HCT116 (cell line): ENCODE results near the gene EEFSEC. TPM values are rescaled to one million over a fixed set of nuclear protein-coding genes. Genes with fewer than 3 reads are reported as not detected.

ENCODE experiments used
- ATAC-seq: fragments of 200-7000 bp; cut with Tn5 transposase; 2 replicates; pipeline ENCODE4 v1.9.1; 2020; ENCODE audit warnings: mild to moderate bottlenecking, moderate library complexity
- BruUV-seq: library from RNA; stranded (reverse); fragments of 400-500 nt; replicated peaks from 2 replicates; lab custom pipeline; 2021; lab: Mats Ljungman, UMichigan
- CTCF ChIA-PET: fragments of 300-600 bp; sonication (Branson Sonifier 250); formaldehyde crosslinking; loops from one replicate; lab custom pipeline; 2021; ENCODE audit warnings: antibody characterized with exemption; lab: Charles Lee
- POLR2A ChIA-PET: fragments of 300-600, 350-600 bp; sonication (Branson Sonifier 250); formaldehyde crosslinking; loops from one replicate; lab custom pipeline; 2021; ENCODE audit warnings: antibody characterized with exemption; lab: Charles Lee
- RAD21 ChIA-PET, 2 experiments: fragments of 300-600 bp; sonication (Branson Sonifier 250); formaldehyde crosslinking; loops; one replicate each; lab custom pipeline; 2023; ENCODE audit warnings: low total read pairs in 2 of 2; ENCODE audit not compliant: uncharacterized antibody in 2 of 2, unreplicated experiment in 2 of 2, low non-redundant PET in 1 of 2; lab: Charles Lee
- DNase-seq: peaks from one replicate; pipeline ENCODE4 v3.0.0-alpha.2; 2010; ENCODE audit warnings: low read depth, low spot score
- H2AFZ ChIP-seq: fragments of 200-600 bp; shearing (Covaris generic), sonication (generic); 2 replicates; pipeline ENCODE4 v1.6.1; 2017; ENCODE audit warnings: low read depth, mixed run types, mixed read lengths, antibody characterized with exemption, low read length; ENCODE audit not compliant: poor library complexity, severe bottlenecking
- H3K27ac ChIP-seq: 2 replicates; pipeline ENCODE4 v1.5.1; 2012; ENCODE audit warnings: low read depth, low read length
- H3K27me3 ChIP-seq: fragments of 200-600 bp; sonication (generic); 2 replicates; pipeline ENCODE4 v1.6.1; 2016; ENCODE audit warnings: mixed run types, low read length, mixed read lengths; ENCODE audit not compliant: insufficient read depth
- H3K36me3 ChIP-seq, 2 experiments: fragments of 200-500 bp in 1 of 2; fragments of 200-600 bp in 1 of 2; sonication (Bioruptor generic) in 1 of 2; sonication (generic) in 1 of 2; 2 replicates each; pipeline versions ENCODE4 v1.5.1 to v1.6.1; 2014 to 2016; ENCODE audit warnings: low read length in 2 of 2, inconsistent platforms in 1 of 2, mixed read lengths in 1 of 2, mixed run types in 1 of 2; ENCODE audit not compliant: insufficient read depth in 2 of 2, control insufficient read depth in 1 of 2
- H3K4me1 ChIP-seq, 2 experiments: fragments of 200-600 bp in 1 of 2; sonication (generic) in 1 of 2; 2 replicates each; pipeline versions ENCODE4 v1.5.1 to v1.6.1; 2012 to 2017; ENCODE audit warnings: low read length in 2 of 2, inconsistent platforms in 1 of 2, mild to moderate bottlenecking in 1 of 2, mixed read lengths in 1 of 2, mixed run types in 1 of 2, moderate library complexity in 1 of 2; ENCODE audit not compliant: insufficient read depth in 2 of 2, control insufficient read depth in 1 of 2
- H3K4me2 ChIP-seq: fragments of 200-600 bp; sonication (generic); 2 replicates; pipeline ENCODE4 v1.6.1; 2017; ENCODE audit warnings: mixed run types, low read length, mixed read lengths
- H3K4me3 ChIP-seq, 2 experiments: fragments of 200-600 bp in 1 of 2; sonication (generic) in 1 of 2; replicated peaks in 1 of 2; 2 replicates each; pipeline ENCODE4 v1.5.1; 2011 to 2016; ENCODE audit warnings: low read length in 2 of 2, control low read depth in 1 of 2, low read depth in 1 of 2, mild to moderate bottlenecking in 1 of 2, mixed read lengths in 1 of 2, mixed run types in 1 of 2
- H3K79me2 ChIP-seq: fragments of 200-600 bp; sonication (generic); 2 replicates; pipeline ENCODE4 v1.6.1; 2017; ENCODE audit warnings: mild to moderate bottlenecking, mixed run types, low read length, moderate library complexity, mixed read lengths; ENCODE audit not compliant: insufficient read depth
- H3K9ac ChIP-seq: fragments of 200-600 bp; sonication (generic); 2 replicates; pipeline ENCODE4 v1.6.1; 2016; ENCODE audit warnings: low read length, mixed read lengths
- H3K9me2 ChIP-seq: fragments of 200-600 bp; sonication (generic), shearing (Covaris generic); 2 replicates; pipeline ENCODE4 v1.6.1; 2017; ENCODE audit warnings: mixed run types, mild to moderate bottlenecking, moderate library complexity; ENCODE audit not compliant: insufficient read depth
- H3K9me3 ChIP-seq, 2 experiments: fragments of 200-500 bp in 1 of 2; fragments of 200-600 bp in 1 of 2; sonication (Bioruptor generic) in 1 of 2; sonication (generic) in 1 of 2; 2 replicates each; pipeline ENCODE4 v1.6.1; 2014 to 2017; ENCODE audit warnings: low read length in 2 of 2, mixed read lengths in 2 of 2, inconsistent platforms in 1 of 2, low read depth in 1 of 2, mild to moderate bottlenecking in 1 of 2, mixed run types in 1 of 2, moderate library complexity in 1 of 2; ENCODE audit not compliant: control insufficient read depth in 1 of 2, insufficient read depth in 1 of 2
- H4K20me1 ChIP-seq: fragments of 200-600 bp; sonication (generic), shearing (Covaris generic); 2 replicates; pipeline ENCODE4 v1.6.1; 2017; ENCODE audit warnings: mixed run types, mild to moderate bottlenecking, moderate library complexity; ENCODE audit not compliant: insufficient read depth
- ATF3 ChIP-seq: IDR thresholded peaks from 2 replicates; pipeline ENCODE4 v1.6.1; 2012
- CEBPB ChIP-seq: IDR thresholded peaks from 2 replicates; pipeline ENCODE4 v1.6.1; 2012; ENCODE audit warnings: low read depth
- EGR1 ChIP-seq: IDR thresholded peaks from 2 replicates; pipeline ENCODE4 v1.6.1; 2012; ENCODE audit warnings: low read depth
- EZH2phosphoT487 ChIP-seq: fragments of 200-600 bp; IDR thresholded peaks from 2 replicates; pipeline ENCODE4 v1.6.1; 2018; ENCODE audit warnings: antibody characterized with exemption, borderline replicate concordance
- JUND ChIP-seq: IDR thresholded peaks from 2 replicates; pipeline ENCODE4 v1.6.1; 2012
- POLR2AphosphoS5 ChIP-seq: IDR thresholded peaks from 2 replicates; pipeline ENCODE4 v1.6.1; 2011; ENCODE audit warnings: mild to moderate bottlenecking, low read depth, low read length, moderate library complexity
- REST ChIP-seq: IDR thresholded peaks from 2 replicates; pipeline ENCODE4 v1.6.1; 2012; ENCODE audit warnings: low read depth
- SP1 ChIP-seq: IDR thresholded peaks from 2 replicates; pipeline ENCODE4 v1.6.1; 2012; ENCODE audit warnings: low read depth
- SRF ChIP-seq: IDR thresholded peaks from 2 replicates; pipeline ENCODE4 v1.6.1; 2012; ENCODE audit warnings: low read depth
- TCF7L2 ChIP-seq: IDR thresholded peaks from 2 replicates; pipeline ENCODE4 v1.7.0; 2011; ENCODE audit warnings: borderline replicate concordance, inconsistent platforms; ENCODE audit not compliant: insufficient read depth, insufficient read length; ENCODE audit errors: extremely low read depth
- YY1 ChIP-seq: IDR thresholded peaks from 2 replicates; pipeline ENCODE4 v1.6.1; 2011; ENCODE audit warnings: low read length, low read depth, moderate library complexity, mild to moderate bottlenecking; ENCODE audit not compliant: insufficient replicate concordance; ENCODE audit errors: extremely low read depth
- intact Hi-C: fragments of 100-400 bp; cut with micrococcal nuclease; formaldehyde crosslinking; loops from 2 replicates; pipeline ENCODE4 v1.10.0; 2022
- total RNA-seq: library from RNA; stranded (reverse); gene quantifications from one replicate; pipeline ENCODE4 v1.2.1, GENCODE V29; 2021; ENCODE audit not compliant: unreplicated experiment

EEFSEC gene
- total RNA-seq, 1 experiment from 2014 or later = 16.1 TPM

- TF ChIP-seq ATF3 = no peak
- TF ChIP-seq SP1 = no peak
- TF ChIP-seq EZH2phosphoT487 = no peak
- TF ChIP-seq SRF = no peak
- TF ChIP-seq CEBPB = no peak
- no peak for TF ChIP-seq EGR1
- TF ChIP-seq POLR2AphosphoS5 = no peak
- TF ChIP-seq REST = no peak
- TF ChIP-seq JUND = no peak
These were observed 299.5 kb downstream of the EEFSEC start (continued) for GRCh38 chr3:128452678-128453275.

GRCh38 chr3:128453501-128454309 lies 300.4 kb downstream of the EEFSEC start:
- Histone ChIP-seq H3K36me3 (no peaks in the 10 kb centered on the region), H3K4me2 (no peak overlapping the region), H3K79me2 (no peaks in the 10 kb centered on the region), H4K20me1 (no peaks in the 10 kb centered on the region), H3K9ac (no peak overlapping the region), H3K9me3 (no peaks in the 10 kb centered on the region), H3K9me2 (no peaks in the 10 kb centered on the region), H3K4me3 (no peak overlapping the region), H3K27me3 (peaks cover 20% of the 10 kb centered on the region; the same call in 1 of the 2 replicates), H3K4me1 (no peaks in the 10 kb centered on the region), H2AFZ (no peak overlapping the region), H3K27ac (no peak overlapping the region)
- RAD21 ChIA-PET = no interaction called here
- DNase-seq = no peak
- intact Hi-C loops = no loop called here
- 0 out of 2 replicates have a peak, but pooled peaks have one; percentile 29 for ATAC-seq
- CTCF ChIA-PET = no interaction called here
- POLR2A ChIA-PET = no interaction called here
- TF ChIP-seq TCF7L2 (no peak), SRF (no peak), POLR2AphosphoS5 (no peak), YY1 (no peak), ATF3 (no peak)
- BruUV-seq = no TSS peak
